H1 (cell line): ENCODE results near the gene MOB3B. TPM values are rescaled to one million over a fixed set of nuclear protein-coding genes. Genes with fewer than 3 reads are reported as not detected.

Source experiments
- CHD1 ChIP-seq: IDR thresholded peaks from 2 replicates; pipeline ENCODE4 v1.6.1; 2012; ENCODE audit warnings: low read depth, low read length, improper control_type of control experiment
- GTF2F1 ChIP-seq: IDR thresholded peaks from 2 replicates; pipeline ENCODE4 v1.6.1; 2012; ENCODE audit warnings: low read depth, low read length, improper control_type of control experiment, borderline replicate concordance
- HDAC6 ChIP-seq: IDR thresholded peaks from one replicate; pipeline ENCODE4 v1.7.1; 2012; ENCODE audit warnings: low read depth, mild to moderate bottlenecking, inconsistent platforms, low read length, moderate library complexity
- JUND ChIP-seq: IDR thresholded peaks from 2 replicates; pipeline ENCODE4 v1.6.1; 2011; ENCODE audit warnings: mild to moderate bottlenecking, improper control_type of control experiment, low read length
- NANOG ChIP-seq: IDR thresholded peaks from 2 replicates; pipeline ENCODE4 v1.6.1; 2011; ENCODE audit warnings: low read length, low read depth, mild to moderate bottlenecking, inconsistent platforms; ENCODE audit not compliant: insufficient read depth, poor library complexity, severe bottlenecking
- RFX5 ChIP-seq: IDR thresholded peaks from 2 replicates; pipeline ENCODE4 v1.6.1; 2011; ENCODE audit warnings: low read depth, low read length, improper control_type of control experiment, borderline replicate concordance
- polyA plus RNA-seq, 7 experiments: library from polyadenylated mRNA; depleted of rRNA in 3 of 7; stranded (reverse) in 5 of 7; unstranded in 2 of 7; fragments of >200 nt in 5 of 7; fragments of 200-250 nt in 2 of 7; gene quantifications; 1 replicate in 5 of 7; 2 replicates in 1 of 7; 4 replicates in 1 of 7; pipeline versions ENCODE4 v1.2.1 to v1.2.3, GENCODE V29; 2011 to 2013; ENCODE audit warnings: missing spikeins in 2 of 7, mixed read lengths in 2 of 7
- total RNA-seq: library from RNA; stranded (reverse); fragmentation: NEBNext Ultra II Directional; extraction: Animal tissue kit (Norgen Biotek cat#: 25700); gene quantifications from 2 replicates; pipeline ENCODE4 v1.2.1, GENCODE V29; 2021
- TF ChIP-seq, protein P1 (sequence below), 3 experiments: IDR thresholded peaks; 1 replicate in 2 of 3; 2 replicates in 1 of 3; pipeline versions ENCODE4 v1.5.1 to v1.6.1; 2011; ENCODE audit warnings: low read length in 3 of 3, mild to moderate bottlenecking in 3 of 3, inconsistent platforms in 2 of 3, low read depth in 1 of 3, moderate library complexity in 1 of 3; ENCODE audit not compliant: insufficient read depth in 1 of 3; ENCODE audit errors: control extremely low read depth in 1 of 3

Gene MOB3B
- total and polyA plus RNA-seq, 2 of the 8 experiments (the other 6 are each of a cell fraction or from before 2014, with no cell fraction given) = 12.7 to 16.1 TPM

DNA sequence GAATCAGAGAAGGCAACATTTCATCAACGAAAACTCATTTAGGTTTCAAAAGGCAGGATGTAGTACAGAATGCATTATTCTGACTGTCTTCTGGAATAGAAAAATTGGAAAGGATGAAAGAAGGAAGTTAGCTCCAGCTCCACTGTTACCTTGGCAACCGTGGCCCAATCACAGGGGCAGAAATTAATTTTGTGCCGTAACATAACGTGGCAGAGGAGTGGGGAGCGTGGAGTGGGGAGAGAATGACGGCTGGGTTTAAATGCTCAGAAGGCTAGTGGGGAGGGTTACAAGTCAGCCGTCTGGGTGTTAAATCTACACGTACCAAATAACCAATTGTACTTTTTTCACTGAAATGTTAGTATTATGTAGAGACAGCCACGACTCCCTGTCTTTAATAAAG is 200.3 kb downstream of the MOB3B start (continued):
- TF ChIP-seq, protein P1, sequence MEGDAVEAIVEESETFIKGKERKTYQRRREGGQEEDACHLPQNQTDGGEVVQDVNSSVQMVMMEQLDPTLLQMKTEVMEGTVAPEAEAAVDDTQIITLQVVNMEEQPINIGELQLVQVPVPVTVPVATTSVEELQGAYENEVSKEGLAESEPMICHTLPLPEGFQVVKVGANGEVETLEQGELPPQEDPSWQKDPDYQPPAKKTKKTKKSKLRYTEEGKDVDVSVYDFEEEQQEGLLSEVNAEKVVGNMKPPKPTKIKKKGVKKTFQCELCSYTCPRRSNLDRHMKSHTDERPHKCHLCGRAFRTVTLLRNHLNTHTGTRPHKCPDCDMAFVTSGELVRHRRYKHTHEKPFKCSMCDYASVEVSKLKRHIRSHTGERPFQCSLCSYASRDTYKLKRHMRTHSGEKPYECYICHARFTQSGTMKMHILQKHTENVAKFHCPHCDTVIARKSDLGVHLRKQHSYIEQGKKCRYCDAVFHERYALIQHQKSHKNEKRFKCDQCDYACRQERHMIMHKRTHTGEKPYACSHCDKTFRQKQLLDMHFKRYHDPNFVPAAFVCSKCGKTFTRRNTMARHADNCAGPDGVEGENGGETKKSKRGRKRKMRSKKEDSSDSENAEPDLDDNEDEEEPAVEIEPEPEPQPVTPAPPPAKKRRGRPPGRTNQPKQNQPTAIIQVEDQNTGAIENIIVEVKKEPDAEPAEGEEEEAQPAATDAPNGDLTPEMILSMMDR (IDR thresholded peaks at IDR 0.05; ENCODE audit: control extremely low read depth in 1 of 3, insufficient read depth in 1 of 3, low read depth in 1 of 3, low read length in 3 of 3) = no peak
- TF ChIP-seq JUND (no peak), RFX5 (no peak), CHD1 (no peak), HDAC6 (no peak), GTF2F1 (no peak), NANOG (no peak)
